PFSK-1 (cell line): ENCODE data around the gene TP53TG3B. TPM values are rescaled to one million over a fixed set of nuclear protein-coding genes. Genes with fewer than 3 reads are reported as not detected.
"Not testable (repeated sequence)": the region's sequence is repeated elsewhere in the genome, so short reads cannot be mapped to it uniquely, and the experiment has no call there.

Experiments used
- POLR2AphosphoS5 ChIP-seq: IDR thresholded peaks from 2 replicates; pipeline ENCODE4 v1.6.1; 2012; ENCODE audit warnings: low read depth, mild to moderate bottlenecking, control low read depth, low read length, moderate library complexity
- REST ChIP-seq, 2 experiments: IDR thresholded peaks; 2 replicates each; pipeline versions ENCODE4 v1.6.1 to v1.8.0; 2011 to 2012; ENCODE audit warnings: low read depth in 2 of 2, low read length in 2 of 2, control low read depth in 1 of 2, inconsistent platforms in 1 of 2, mild to moderate bottlenecking in 1 of 2, moderate library complexity in 1 of 2; ENCODE audit not compliant: insufficient read depth in 1 of 2
- TAF1 ChIP-seq: IDR thresholded peaks from 2 replicates; pipeline ENCODE4 v1.6.1; 2012; ENCODE audit warnings: low read length, control low read depth, borderline replicate concordance; ENCODE audit not compliant: insufficient read depth
- polyA plus RNA-seq: library from polyadenylated mRNA; unstranded; fragments of >200 nt; gene quantifications from one replicate; pipeline ENCODE4 v1.2.1, GENCODE V29; 2012; ENCODE audit warnings: low read depth, missing spikeins; ENCODE audit not compliant: insufficient read length

Gene TP53TG3B
- polyA plus RNA-seq: not detected

GRCh38 chr16:33360541-33360940, at the start of gene TP53TG3B:
Gene TP53TG3B, plus strand, starts transcription at chr16:33360841. Its CDS starts 68 bp downstream, at chr16:33360909.
- not testable (repeated sequence) for TF ChIP-seq POLR2AphosphoS5; REST (IDR thresholded peaks at IDR 0.05; ENCODE audit: insufficient read depth in 1 of 2, low read depth in 2 of 2, low read length in 2 of 2); TAF1
